Islet precursor cell (in vitro differentiated cells): ENCODE data around the gene PRM3.

Experiments
- DNase-seq: peaks from one replicate; pipeline ENCODE4 v3.0.0-alpha.2; 2018

Gene PRM3

DNA sequence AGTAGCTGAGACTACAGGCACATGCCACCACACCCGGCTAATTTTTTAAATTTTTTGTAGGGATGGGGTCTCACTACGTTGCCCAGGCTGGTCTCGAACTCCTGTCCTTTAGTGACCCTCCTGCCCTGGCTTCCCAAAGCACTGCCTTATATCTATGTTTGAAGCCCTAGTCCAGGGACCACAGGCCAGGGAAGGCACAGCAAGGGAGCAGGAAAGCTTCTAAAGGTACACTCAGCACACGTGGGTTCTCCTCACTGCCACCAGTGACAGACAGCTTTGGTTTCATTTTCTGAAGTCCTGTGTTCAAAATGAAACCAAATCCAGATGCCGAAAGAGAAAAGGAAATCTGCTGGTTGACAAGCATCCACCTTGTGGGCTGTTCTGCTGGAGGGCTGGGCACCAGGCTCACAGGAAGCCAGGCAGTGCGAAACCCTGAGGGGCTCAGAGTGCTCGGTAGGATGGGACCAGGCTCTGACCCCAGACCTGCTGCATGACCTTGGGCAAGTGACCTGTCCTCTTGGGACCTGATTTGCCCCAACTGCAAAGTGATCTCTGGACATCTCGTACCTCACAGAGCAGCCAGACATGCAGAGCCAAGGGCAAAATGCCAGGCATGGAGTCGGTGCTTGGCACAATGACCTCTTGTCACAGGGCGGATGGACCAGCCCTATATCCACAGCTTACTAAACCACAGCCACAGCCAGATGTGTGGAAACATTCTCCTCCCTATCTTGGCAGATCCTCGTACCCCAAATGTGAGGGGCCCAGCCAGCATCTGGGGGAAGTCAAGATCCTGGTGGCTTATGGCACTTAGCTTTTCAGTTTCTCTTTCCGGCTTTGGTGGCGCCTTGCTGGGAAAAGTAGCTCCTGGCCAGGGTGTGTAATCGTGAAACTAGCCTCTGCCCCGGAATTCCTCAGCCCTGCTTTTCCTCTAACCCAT is 14.6 kb downstream of the PRM3 start:
- DNase-seq = no peak

GRCh38 chr16:11257131-11257938 is 16.1 kb downstream of the PRM3 start:
- DNase-seq = peak; percentile 89

DNA sequence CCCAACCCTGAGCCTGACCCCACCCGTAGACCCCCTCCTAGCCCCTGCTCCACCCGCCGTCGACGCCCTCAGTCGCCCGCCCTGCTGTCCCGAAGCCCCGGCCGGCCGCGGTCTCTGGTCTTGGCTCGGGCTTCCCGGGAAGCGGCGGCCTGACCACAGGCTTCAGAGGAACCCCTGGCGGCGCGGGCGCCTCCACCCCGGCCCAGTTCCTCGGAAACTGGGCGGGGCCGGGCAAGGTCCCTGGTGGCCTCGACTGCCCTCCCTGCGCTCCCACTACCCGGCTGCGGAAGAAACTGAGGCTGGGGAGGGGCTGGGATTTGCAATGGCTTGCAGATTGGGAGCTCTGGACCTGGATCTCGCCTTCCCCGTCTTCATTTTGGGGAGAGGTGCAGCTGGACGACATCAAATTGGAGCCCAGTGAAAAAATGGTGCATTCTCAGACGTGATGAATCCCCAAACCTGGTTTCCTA is 16.7 kb downstream of the PRM3 start:
- peak; percentile 87 for DNase-seq

GRCh38 chr16:11255737-11256660 is 17.4 kb downstream of the PRM3 start, which contains the start of gene SOCS1:
Gene SOCS1 (minus strand): TSS chr16:11256204. CDS start chr16:11255478, 726 bp downstream.
- peak; percentile 93 for DNase-seq

DNA sequence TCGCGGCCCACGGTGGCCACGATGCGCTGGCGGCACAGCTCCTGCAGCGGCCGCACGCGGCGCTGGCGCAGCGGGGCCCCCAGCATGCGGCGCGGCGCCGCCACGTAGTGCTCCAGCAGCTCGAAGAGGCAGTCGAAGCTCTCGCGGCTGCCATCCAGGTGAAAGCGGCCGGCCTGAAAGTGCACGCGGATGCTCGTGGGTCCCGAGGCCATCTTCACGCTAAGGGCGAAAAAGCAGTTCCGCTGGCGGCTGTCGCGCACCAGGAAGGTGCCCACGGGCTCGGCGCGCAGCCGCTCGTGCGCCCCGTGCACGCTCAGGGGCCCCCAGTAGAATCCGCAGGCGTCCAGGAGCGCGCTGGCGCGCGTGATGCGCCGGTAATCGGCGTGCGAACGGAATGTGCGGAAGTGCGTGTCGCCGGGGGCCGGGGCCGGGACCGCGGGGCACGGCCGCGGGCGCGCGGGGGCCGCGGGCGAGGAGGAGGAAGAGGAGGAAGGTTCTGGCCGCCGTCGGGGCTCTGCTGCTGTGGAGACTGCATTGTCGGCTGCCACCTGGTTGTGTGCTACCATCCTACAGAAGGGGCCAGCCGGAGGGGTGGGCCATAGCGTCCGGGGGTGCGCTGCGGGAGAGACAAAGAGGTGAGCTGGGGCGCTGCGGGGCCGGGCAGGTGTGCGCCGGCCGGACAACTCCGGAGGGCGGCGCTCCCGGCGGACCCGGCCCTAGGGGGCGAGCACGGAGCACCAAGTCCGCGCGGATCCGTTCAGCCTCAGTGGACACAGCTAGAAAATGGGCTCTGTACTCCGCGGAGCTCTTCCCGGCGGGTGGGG is 18.3 kb downstream of the PRM3 start:
- DNase-seq = peak; percentile 73

GRCh38 chr16:11253995-11254912 is 19.2 kb downstream of the PRM3 start:
- DNase-seq = no peak

DNA sequence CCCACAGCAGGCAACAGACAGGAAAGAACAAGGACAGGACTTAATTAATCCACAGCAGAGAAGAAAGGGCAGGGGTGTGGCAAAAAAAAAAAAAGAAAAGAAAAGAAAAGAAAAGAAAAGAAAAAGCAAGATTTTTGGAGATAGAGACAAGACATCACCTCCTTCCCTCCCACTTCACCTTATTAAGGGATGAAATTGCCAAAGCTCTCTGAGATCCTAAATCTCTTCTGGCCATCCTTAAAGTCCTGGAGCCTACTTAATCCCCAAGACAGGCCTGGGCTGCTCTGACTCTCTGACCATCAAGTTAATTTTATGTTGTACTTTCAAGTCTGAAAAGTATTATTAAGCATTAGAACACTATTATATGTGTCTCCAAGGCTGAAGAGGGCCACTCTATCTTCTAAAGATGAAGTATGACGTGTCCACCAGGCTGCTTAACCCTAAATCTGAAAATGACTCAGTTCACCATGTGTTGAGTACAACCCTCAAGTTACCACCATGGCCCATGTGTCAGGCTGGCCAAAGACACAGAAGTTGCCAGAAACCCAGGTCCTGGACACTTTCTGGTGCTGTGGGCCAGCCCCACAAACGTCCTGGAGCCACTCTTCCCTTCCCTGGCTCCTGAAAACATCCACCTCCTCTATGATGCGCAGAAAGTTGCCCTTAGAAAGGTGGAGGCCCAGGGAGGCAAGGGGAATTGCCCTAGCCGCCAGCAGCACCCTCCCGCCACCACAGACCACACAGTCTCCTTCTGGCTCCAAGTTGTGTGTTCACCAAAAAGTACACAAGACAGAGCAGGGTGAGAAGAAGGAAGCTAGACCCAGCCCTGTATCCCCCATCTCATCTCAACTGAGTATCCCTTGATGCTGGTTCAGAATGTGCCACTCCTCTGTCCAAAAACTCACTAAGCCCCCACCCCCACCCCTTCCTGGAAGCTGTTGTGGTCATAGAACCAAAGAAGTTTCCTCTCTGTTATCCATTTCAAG is 20.1 kb downstream of the PRM3 start:
- no peak for DNase-seq

- DNase-seq = no peak
Observed at GRCh38 chr16:11252482-11252931, 20.9 kb downstream of the PRM3 start.

GRCh38 chr16:11251525-11252481 is 21.6 kb downstream of the PRM3 start:
- no peak for DNase-seq

DNA sequence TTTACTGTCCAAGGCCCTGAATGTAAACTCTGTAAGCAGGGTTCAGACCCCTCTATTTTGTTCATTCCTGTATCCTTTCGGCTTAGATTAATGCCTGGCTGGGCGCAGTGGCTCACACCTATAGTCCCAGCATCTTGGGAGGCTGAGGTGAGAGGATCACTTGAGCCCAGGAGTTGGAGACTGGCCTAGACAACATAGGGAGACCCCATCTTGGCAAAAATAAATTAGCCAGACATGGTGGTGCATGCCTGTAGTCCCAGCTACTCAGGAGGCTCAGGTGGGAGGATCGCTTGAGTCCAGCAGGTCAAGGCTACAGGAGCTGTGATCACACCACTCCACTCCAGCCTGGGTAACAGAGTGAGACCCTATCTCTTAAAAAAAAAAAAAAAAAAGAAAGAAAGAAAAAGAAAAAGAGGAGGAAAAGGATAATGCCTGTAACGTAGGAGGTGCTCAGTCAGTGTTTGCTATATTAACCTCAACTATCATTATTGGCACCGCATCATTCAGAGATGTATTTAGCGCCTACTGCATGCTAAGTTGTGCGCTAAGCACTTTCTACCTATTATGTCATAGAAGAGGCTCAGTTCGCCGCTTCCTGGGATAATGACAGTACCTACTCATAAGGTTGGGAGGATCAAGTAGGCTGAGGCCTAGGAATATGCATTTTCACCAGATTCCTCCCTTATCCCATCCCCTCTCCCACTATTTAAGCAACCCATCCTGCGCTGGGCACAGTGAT is 22.5 kb downstream of the PRM3 start:
- DNase-seq = no peak

GRCh38 chr16:11250091-11250785 is 23.2 kb downstream of the PRM3 start:
- DNase-seq = no peak

- DNase-seq = no peak
Observed at GRCh38 chr16:11249233-11250061, 24.0 kb downstream of the PRM3 start.

DNA sequence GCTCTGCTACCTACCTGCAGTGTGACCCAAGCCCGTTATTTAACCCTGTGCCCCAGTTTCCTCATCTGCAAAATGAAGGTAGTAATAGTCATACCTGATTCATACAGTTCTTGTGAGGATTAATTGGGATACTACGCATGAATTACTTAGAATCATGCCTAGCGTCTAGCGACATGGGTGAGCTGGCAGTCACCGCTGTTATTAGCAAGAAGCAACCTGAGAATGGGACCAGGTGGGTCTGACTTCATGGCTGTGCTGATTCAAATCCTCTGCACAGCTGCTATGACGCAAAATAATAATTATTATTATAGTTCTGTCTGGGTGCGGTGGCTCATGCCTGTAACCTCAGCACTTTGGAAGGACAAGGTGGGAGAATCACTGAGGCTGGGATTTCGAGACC is 25.3 kb downstream of the PRM3 start:
- DNase-seq = no peak

DNA sequence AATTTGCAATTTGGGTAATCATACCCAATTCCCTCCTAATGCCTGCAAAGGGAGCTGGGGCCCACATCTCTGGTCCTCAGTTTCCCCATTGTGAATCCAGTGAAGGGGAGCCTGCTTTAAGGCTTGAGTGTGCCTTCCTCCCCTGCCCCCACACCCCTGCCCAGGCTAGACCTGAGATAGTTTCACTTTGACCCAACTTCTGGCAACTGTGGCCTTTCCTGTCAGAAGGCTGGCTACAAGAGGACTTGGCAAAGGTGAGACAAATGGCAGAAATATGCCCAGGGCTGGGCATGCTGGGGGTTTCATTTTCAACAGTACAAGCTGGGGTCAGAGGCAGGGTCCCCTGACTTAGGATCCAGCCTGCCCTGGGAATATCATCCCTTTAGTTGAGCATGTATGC is 27.4 kb downstream of the PRM3 start:
- no peak for DNase-seq

DNA sequence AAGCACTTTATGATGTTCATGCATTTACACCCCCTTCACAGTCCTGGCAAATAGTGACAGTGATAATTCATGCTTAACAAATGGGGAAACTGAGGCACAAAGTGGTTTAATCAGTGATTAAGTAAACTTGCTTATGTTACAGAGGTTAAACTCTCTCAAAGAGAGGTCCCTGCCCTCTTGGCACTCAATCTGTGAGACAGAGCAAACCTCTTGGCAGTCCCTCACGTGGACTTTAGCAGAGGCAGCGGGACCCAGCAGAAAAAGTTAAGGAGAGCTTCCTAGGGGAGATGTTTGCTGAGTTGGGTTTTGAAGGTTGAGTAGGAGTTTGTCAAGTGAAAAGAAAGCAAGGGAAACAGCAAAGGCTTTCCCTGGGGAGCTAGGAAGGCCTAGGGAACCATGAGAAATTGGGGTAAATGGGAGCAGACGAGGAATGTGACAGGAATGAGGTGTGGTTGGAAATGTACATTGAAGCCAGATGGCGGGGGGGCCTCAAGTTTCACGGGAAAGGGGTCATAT is 28.1 kb downstream of the PRM3 start:
- DNase-seq = no peak
